Tibial nerve (tissue), 4 donors: ENCODE measurements around the gene PI16. TPM values are rescaled to one million over a fixed set of nuclear protein-coding genes. Genes with fewer than 3 reads are reported as not detected.
A peak's percentile ranks its signal among the peaks of the same experiment; 100 is the strongest.

Experiments used
- DNase-seq, 2 donors: peaks; one replicate each; pipeline ENCODE4 v3.0.0-alpha.2; 2019; ENCODE audit warnings: low spot score in 2 of 2
- H3K27ac ChIP-seq, 4 donors: fragments of 200-600 bp; sonication (generic) in 3 of 4; one replicate each; pipeline ENCODE4 v1.5.1; 2017 to 2019; ENCODE audit warnings: mild to moderate bottlenecking in 1 of 4
- H3K27me3 ChIP-seq, 2 donors: fragments of 200-600 bp; sonication (generic) in 1 of 2; one replicate each; pipeline versions ENCODE4 v1.5.1 to v1.6.0; 2017 to 2019
- H3K36me3 ChIP-seq, 3 donors: fragments of 200-600 bp; sonication (generic); one replicate each; pipeline ENCODE4 v1.5.1; 2018 to 2019
- H3K4me1 ChIP-seq, 4 donors: fragments of 200-600 bp; sonication (generic) in 3 of 4; one replicate each; pipeline ENCODE4 v1.5.1; 2017 to 2019
- H3K4me3 ChIP-seq, 4 donors: fragments of 200-600 bp; sonication (generic) in 3 of 4; one replicate each; pipeline ENCODE4 v1.5.1; 2017 to 2019; ENCODE audit warnings: mild to moderate bottlenecking in 1 of 4, moderate library complexity in 1 of 4
- H3K9me3 ChIP-seq, 4 donors: fragments of 200-600 bp; sonication (generic) in 3 of 4; one replicate each; pipeline ENCODE4 v1.5.1; 2017 to 2019
- CTCF ChIP-seq, 5 experiments: fragments of 200-600 bp in 3 of 5; fragments of 450-650 bp in 2 of 5; sonication (generic) in 3 of 5; IDR thresholded peaks; one replicate each; pipeline ENCODE4 v1.5.1; 2016 to 2019; ENCODE audit warnings: antibody characterized with exemption in 5 of 5, mild to moderate bottlenecking in 3 of 5, moderate library complexity in 2 of 5
- EP300 ChIP-seq, 2 donors: sonication (generic); formaldehyde crosslinking; IDR thresholded peaks; one replicate each; pipeline ENCODE4 v1.6.1; 2017; ENCODE audit warnings: antibody characterized with exemption in 2 of 2, mild to moderate bottlenecking in 1 of 2
- POLR2A ChIP-seq, 2 donors: fragments of 450-650 bp; IDR thresholded peaks; one replicate each; pipeline ENCODE4 v1.6.1; 2017; ENCODE audit warnings: antibody characterized with exemption in 2 of 2, mild to moderate bottlenecking in 2 of 2, moderate library complexity in 2 of 2
- WGBS, 2 donors: methylation state at CpG; one replicate each; pipeline ENCODE4 v1.1.5; 2018; 5-methylcytosine and 5-hydroxymethylcytosine counted together
- total RNA-seq, 4 donors: library from RNA; depleted of rRNA; stranded (reverse); fragments of >200 nt; gene quantifications; one replicate each; pipeline ENCODE4 v1.1.0, GENCODE V29; 2016

Gene PI16
- total RNA-seq, 4 donors from 2014 or later = 17.4 to 70.2 (median 46.2) TPM

- Histone ChIP-seq H3K27me3 (no peaks in the 10 kb centered on the region), H3K4me3 (peak overlapping the region in 3 of 4 donors; percentile 30 to 48 (median 42)), H3K9me3 (no peaks in the 10 kb centered on the region), H3K27ac (peak overlapping the region in 2 of 4 donors; percentile 36 to 40), H3K36me3 (no peaks in the 10 kb centered on the region), H3K4me1 (no peaks in the 10 kb centered on the region)
- peak in 1 of 2 donors; percentile 20 for DNase-seq
- TF ChIP-seq CTCF (IDR thresholded peaks at IDR 0.05) (no peak), EP300 (IDR thresholded peaks at IDR 0.05) (peak in 1 of 2 donors; percentile 33)
- 69 to 72% methylated on average over 8 to 12 of the region's 12 CpGs for WGBS, 2 donors
These were observed 53.0 kb downstream of the PI16 start for GRCh38 chr6:37007340-37008043.

GRCh38 chr6:37008484-37009465 is 54.2 kb downstream of the PI16 start:
- no peaks in the 10 kb centered on the region for H3K36me3 ChIP-seq
- TF ChIP-seq CTCF (IDR thresholded peaks at IDR 0.05) (no peak), EP300 (IDR thresholded peaks at IDR 0.05) (peak in 1 of 2 donors; percentile 37), POLR2A (IDR thresholded peaks at IDR 0.05) (peak in 1 of 2 donors; percentile 2)
- no peak for DNase-seq
- no peaks in the 10 kb centered on the region for H3K4me1 ChIP-seq
- H3K27ac ChIP-seq = no peak overlapping the region
- H3K4me3 ChIP-seq = peak overlapping the region in 1 of 4 donors; percentile 48
- no peaks in the 10 kb centered on the region for H3K9me3 ChIP-seq
- 82 to 83% methylated on average over 11 of the region's 15 CpGs for WGBS, 2 donors
- H3K27me3 ChIP-seq = no peaks in the 10 kb centered on the region

GRCh38 chr6:37010402-37010892 is 55.9 kb downstream of the PI16 start:
- no peak for DNase-seq
- no peak overlapping the region for H3K4me3 ChIP-seq
- H3K4me1 ChIP-seq = no peaks in the 10 kb centered on the region
- H3K9me3 ChIP-seq = no peaks in the 10 kb centered on the region
- H3K36me3 ChIP-seq = no peaks in the 10 kb centered on the region
- TF ChIP-seq POLR2A (IDR thresholded peaks at IDR 0.05) (no peak), EP300 (IDR thresholded peaks at IDR 0.05) (no peak), CTCF (IDR thresholded peaks at IDR 0.05) (no peak)
- H3K27me3 ChIP-seq = no peaks in the 10 kb centered on the region
- 86 to 91% methylated on average over 10 of the region's 10 CpGs for WGBS, 2 donors
- H3K27ac ChIP-seq = no peak overlapping the region

- H3K27ac ChIP-seq = no peak overlapping the region
- DNase-seq = peak in 1 of 2 donors; percentile 37
- no peaks in the 10 kb centered on the region for H3K36me3 ChIP-seq
- H3K4me3 ChIP-seq = no peak overlapping the region
- no peaks in the 10 kb centered on the region for H3K9me3 ChIP-seq
- no peaks in the 10 kb centered on the region for H3K27me3 ChIP-seq
- TF ChIP-seq EP300 (IDR thresholded peaks at IDR 0.05) (peak in 1 of 2 donors; percentile 41), POLR2A (IDR thresholded peaks at IDR 0.05) (no peak)
- WGBS, 2 donors = 76 to 80% methylated on average over 11 of the region's 11 CpGs
- no peaks in the 10 kb centered on the region for H3K4me1 ChIP-seq
These were observed 57.3 kb downstream of the PI16 start for GRCh38 chr6:37011656-37012378.
